Thoracic aorta (tissue), 2 donors: Measurements from ENCODE around the gene CDCA3. TPM values are rescaled to one million over a fixed set of nuclear protein-coding genes. Genes with fewer than 3 reads are reported as not detected.

Experiments used
- ATAC-seq: fragments of 150-250 bp; one replicate; pipeline ENCODE4 v1.8.0; 2017; ENCODE audit warnings: low read depth; ENCODE audit not compliant: insufficient number of reproducible peaks, low FRiP score
- DNase-seq: peaks from one replicate; pipeline ENCODE4 v3.0.0-alpha.2; 2020; ENCODE audit warnings: low spot score
- H3K27ac ChIP-seq, 2 donors: fragments of 200-600 bp; sonication (generic); 1 replicate in 1 of 2; 2 replicates in 1 of 2; pipeline ENCODE4 v1.5.1; 2016; ENCODE audit warnings: mild to moderate bottlenecking in 2 of 2, moderate library complexity in 2 of 2
- H3K27me3 ChIP-seq: fragments of 200-600 bp; sonication (generic); replicated peaks from 2 replicates; pipeline ENCODE4 v1.6.0; 2016; ENCODE audit warnings: mild to moderate bottlenecking; ENCODE audit not compliant: insufficient read depth
- H3K36me3 ChIP-seq: fragments of 200-600 bp; sonication (generic); one replicate; pipeline ENCODE4 v1.5.1; 2016
- H3K4me1 ChIP-seq, 2 donors: fragments of 200-600 bp; sonication (generic); 1 replicate in 1 of 2; 2 replicates in 1 of 2; pipeline versions ENCODE4 v1.5.1 to v1.6.0; 2016; ENCODE audit warnings: low read depth in 2 of 2, mild to moderate bottlenecking in 1 of 2; ENCODE audit not compliant: control insufficient read depth in 1 of 2
- H3K4me3 ChIP-seq: fragments of 200-600 bp; sonication (generic); 2 replicates; pipeline ENCODE4 v1.5.1; 2016; ENCODE audit warnings: mild to moderate bottlenecking
- H3K9me3 ChIP-seq: fragments of 200-600 bp; sonication (generic); 2 replicates; pipeline ENCODE4 v1.5.1; 2016
- total RNA-seq, 2 donors: library from RNA; depleted of rRNA; stranded (reverse); fragments of >200 nt; gene quantifications; one replicate each; pipeline versions ENCODE4 v1.1.0 to v1.2.3, GENCODE V29; 2016
- TF ChIP-seq, protein P1 (sequence below): fragments of 200-600 bp; sonication (generic); IDR thresholded peaks from one replicate; pipeline ENCODE4 v1.5.1; 2019; ENCODE audit warnings: antibody characterized with exemption

Gene CDCA3
- total RNA-seq, 2 donors from 2014 or later = 1.8 to 1.9 TPM

DNA sequence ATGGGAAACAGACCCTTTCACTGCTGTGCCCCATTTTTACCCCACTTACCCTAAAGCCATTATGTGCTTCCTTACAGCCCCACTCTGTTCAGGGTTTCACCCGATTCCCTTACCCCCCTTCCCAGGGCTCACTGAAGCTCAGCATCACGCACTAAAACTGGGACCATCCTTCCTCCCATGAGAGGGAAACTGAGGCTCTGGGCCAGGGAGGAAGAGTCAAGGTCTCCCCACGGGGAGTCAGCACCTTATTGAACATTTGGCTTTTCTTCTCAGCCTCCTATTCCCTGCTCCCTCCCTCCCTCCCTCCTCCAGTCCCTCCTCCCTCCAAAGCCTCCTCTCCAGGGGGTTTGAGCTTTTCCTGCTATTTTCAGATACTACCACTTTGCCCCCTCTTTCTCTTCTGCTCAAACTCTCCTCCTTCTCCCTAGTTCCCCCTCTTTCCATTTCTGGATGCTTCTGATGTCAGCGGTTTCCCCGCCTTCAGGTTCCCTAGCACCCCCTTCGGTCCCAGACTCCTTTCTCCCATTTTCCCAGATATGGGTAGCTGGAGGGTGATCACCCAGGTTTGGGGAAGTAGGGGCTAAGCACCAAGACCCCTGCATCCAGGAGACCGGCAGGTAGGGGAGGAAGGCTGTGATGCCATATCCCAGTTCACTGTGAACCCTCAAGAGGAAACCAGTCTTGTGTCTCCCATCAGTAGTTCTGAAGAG is 28.5 kb downstream of the CDCA3 start:
- Histone ChIP-seq H3K4me3 (no peak overlapping the region), H3K36me3 (no peaks in the 10 kb centered on the region), H3K9me3 (no peaks in the 10 kb centered on the region), H3K4me1 (peaks cover 12 to 39% of the 10 kb centered on the region in 2 donors), H3K27ac (no peak overlapping the region), H3K27me3 (peaks cover 10% of the 10 kb centered on the region)
- ATAC-seq (no peak), DNase-seq (no peak)
- TF ChIP-seq, protein P1, sequence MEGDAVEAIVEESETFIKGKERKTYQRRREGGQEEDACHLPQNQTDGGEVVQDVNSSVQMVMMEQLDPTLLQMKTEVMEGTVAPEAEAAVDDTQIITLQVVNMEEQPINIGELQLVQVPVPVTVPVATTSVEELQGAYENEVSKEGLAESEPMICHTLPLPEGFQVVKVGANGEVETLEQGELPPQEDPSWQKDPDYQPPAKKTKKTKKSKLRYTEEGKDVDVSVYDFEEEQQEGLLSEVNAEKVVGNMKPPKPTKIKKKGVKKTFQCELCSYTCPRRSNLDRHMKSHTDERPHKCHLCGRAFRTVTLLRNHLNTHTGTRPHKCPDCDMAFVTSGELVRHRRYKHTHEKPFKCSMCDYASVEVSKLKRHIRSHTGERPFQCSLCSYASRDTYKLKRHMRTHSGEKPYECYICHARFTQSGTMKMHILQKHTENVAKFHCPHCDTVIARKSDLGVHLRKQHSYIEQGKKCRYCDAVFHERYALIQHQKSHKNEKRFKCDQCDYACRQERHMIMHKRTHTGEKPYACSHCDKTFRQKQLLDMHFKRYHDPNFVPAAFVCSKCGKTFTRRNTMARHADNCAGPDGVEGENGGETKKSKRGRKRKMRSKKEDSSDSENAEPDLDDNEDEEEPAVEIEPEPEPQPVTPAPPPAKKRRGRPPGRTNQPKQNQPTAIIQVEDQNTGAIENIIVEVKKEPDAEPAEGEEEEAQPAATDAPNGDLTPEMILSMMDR = no peak

DNA sequence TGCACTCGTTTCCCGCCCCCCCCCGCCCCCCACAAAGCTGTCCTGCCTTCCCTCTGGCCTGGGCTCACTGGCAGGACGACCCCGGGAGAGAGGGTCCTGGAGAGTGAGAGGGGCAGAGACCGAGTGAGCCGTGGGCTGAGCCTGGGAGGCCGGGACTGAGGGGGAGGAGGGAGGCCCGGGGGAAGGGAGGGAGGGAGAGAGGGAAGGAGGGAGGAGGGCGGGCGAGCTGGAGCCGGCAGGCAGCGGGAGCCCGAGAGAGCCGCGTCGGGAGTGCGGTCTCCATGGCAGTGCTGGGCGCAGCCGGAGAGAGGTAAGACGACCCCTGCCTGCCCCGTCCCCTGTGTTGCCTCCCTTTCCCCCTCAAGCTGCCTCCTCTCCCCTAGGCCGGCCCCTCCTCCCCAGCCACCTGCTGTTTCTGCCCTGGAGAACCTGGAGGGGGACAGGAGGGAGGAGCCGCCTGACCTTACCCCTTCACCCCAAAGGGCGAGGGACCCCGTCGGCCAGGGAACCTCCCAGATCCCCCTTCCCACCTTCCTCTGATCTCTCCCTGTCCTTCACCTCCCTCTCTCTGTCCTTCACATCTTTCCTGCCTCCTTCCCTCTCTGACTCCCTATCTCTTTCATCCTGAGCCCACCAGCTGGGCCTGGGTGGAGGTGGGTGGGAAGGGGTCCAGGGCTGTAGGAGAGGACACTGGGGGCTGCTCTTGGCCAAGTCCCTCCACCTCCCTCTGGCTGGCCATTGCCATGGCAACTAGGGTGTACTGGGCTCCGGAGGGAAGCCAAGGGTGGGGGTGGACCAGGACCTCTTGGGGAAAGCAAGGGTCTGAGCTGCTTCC is 29.3 kb downstream of the CDCA3 start, which contains the start of gene GPR162:
GPR162 (plus strand) TSS at position 231 of the 835 bp plus-strand sequence. CDS start 2,078 bp downstream, outside the sequence.
- Histone ChIP-seq H3K27me3 (peaks cover 10% of the 10 kb centered on the region), H3K36me3 (no peaks in the 10 kb centered on the region), H3K4me3 (peak within 1 kb of the TSS; percentile 68), H3K27ac (no peak within 1 kb of the TSS), H3K4me1 (peaks cover 5 to 31% of the 10 kb centered on the region in 2 donors), H3K9me3 (no peaks in the 10 kb centered on the region)
- TF ChIP-seq, protein P1 = no peak
- ATAC-seq (peak; percentile 29), DNase-seq (no peak)

DNA sequence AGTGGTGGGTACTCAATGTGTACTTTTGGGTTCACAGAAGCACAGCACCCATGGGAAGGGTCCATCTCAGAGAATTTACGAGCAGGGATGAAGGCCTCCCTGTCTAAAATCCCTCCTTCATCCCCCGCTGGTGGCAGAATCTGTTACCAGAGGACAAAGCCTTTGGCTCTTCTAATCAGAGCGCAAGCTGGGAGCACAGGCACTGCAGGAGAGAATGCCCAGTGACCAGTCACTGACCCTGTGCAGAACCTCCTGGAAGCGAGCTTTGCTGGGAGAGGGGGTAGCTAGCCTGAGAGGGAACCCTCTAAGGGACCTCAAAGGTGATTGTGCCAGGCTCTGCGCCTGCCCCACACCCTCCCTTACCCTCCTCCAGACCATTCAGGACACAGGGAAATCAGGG is 30.9 kb downstream of the CDCA3 start:
- ATAC-seq = no peak
- Histone ChIP-seq H3K27ac (no peak overlapping the region), H3K9me3 (no peaks in the 10 kb centered on the region), H3K27me3 (peaks cover 10% of the 10 kb centered on the region), H3K36me3 (no peaks in the 10 kb centered on the region), H3K4me1 (peaks cover 5 to 20% of the 10 kb centered on the region in 2 donors), H3K4me3 (no peak overlapping the region)
- TF ChIP-seq, protein P1 = no peak
- no peak for DNase-seq

DNA sequence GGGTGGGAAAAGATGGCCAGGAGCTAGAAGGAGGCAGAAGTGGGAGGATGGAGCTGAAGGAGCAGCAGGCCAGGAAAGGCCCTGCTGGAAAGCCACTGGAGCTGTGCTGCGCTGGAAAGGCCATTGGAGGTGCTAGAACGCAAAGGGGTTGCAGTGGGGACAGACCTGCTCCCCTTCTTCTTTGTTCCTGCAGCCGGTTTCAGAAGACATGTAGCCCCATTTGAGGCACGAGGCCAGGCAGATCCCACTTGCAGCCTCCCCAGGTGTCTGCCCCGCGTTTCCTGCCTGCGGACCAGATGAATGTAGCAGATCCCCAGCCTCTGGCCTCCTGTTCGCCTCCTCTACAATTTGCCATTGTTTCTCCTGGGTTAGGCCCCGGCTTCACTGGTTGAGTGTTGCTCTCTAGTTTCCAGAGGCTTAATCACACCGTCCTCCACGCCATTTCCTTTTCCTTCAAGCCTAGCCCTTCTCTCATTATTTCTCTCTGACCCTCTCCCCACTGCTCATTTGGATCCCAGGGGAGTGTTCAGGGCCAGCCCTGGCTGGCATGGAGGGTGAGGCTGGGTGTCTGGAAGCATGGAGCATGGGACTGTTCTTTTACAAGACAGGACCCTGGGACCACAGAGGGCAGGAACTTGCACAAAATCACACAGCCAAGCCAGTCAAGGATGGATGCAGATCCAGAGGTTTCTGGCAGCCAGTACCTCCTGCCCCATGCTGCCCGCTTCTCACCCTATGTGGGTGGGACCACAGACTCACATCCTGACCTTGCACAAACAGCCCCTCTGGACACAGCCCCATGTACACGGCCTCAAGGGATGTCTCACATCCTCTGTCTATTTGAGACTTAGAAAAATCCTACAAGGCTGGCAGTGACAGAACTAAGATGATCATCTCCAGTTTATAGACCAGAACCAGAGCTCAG is 31.7 kb downstream of the CDCA3 start:
- Histone ChIP-seq H3K9me3 (no peaks in the 10 kb centered on the region), H3K4me1 (peaks cover 5 to 16% of the 10 kb centered on the region in 2 donors), H3K36me3 (no peaks in the 10 kb centered on the region), H3K27me3 (peaks cover 10% of the 10 kb centered on the region), H3K27ac (no peak overlapping the region), H3K4me3 (no peak overlapping the region)
- TF ChIP-seq, protein P1 = no peak
- DNase-seq (no peak), ATAC-seq (no peak)
